ENCODE measurements around the gene NAA30. TPM values are rescaled to one million over a fixed set of nuclear protein-coding genes. Genes with fewer than 3 reads are reported as not detected.

Gene NAA30
- total and polyA plus RNA-seq, 2 of the 8 experiments (the other 6 are each of a cell fraction or from before 2014, with no cell fraction given) = 4.2 to 21.9 TPM

- no peak overlapping the region for H3K4me2 ChIP-seq (ENCODE audit: insufficient read depth in 1 of 2, low read depth in 2 of 2, low read length in 2 of 2)
- WGBS, 2 experiments (ENCODE audit: extremely low coverage in 1 of 2, insufficient coverage in 1 of 2, insufficient read length in 1 of 2, insufficient replicate concordance in 2 of 2, low coverage in 1 of 2, low lambda C conversion rate in 2 of 2, missing lambda C conversion rate in 1 of 2) = 92% methylated on average over 2 of the region's 2 CpGs; no CpG with 5 or more reads in 1 of the 2 experiments
- H3K23ac ChIP-seq (ENCODE audit: insufficient read length) = no peak overlapping the region
- POLR2A ChIA-PET (ENCODE audit: partially characterized antibody) = no interaction called here
- H3K79me1 ChIP-seq (ENCODE audit: low read depth, low read length) = no peaks in the 10 kb centered on the region; the same call in 1 of the 2 replicates
- DNase-seq (ENCODE audit: low read depth in 1 of 2, low spot score in 2 of 2) = no peak
- H4K8ac ChIP-seq (ENCODE audit: extremely low read depth, insufficient read depth, low read length) = no peak overlapping the region
- no peak overlapping the region for H3K18ac ChIP-seq (ENCODE audit: extremely low read depth, low read length)
- no peaks in the 10 kb centered on the region for H3K4me1 ChIP-seq (replicated peaks in 1 of 4; ENCODE audit: control insufficient read depth in 3 of 4, insufficient read depth in 4 of 4, low read length in 3 of 4)
- H3K79me2 ChIP-seq (ENCODE audit: control insufficient read depth in 1 of 2, insufficient read depth in 2 of 2, low read length in 2 of 2) = peaks cover 0 to 15% of the 10 kb centered on the region in 2 experiments; a peak in 2 of 4 replicates
- no peak overlapping the region for H3K56ac ChIP-seq (replicated peaks; ENCODE audit: insufficient read length, low read depth, low read length)
- H3K9me3 ChIP-seq (ENCODE audit: insufficient read depth in 2 of 2, low read depth in 1 of 2, low read length in 1 of 2) = no peaks in the 10 kb centered on the region
- H3K23me2 ChIP-seq (ENCODE audit: low read depth, low read length) = no peaks in the 10 kb centered on the region; the same call in 1 of the 2 replicates
- no peak overlapping the region for H4K91ac ChIP-seq (replicated peaks; ENCODE audit: insufficient read length, low read length)
- H2AFZ ChIP-seq (ENCODE audit: low read length) = no peak overlapping the region
- FAIRE-seq = no peak
- H3K4ac ChIP-seq (replicated peaks; ENCODE audit: insufficient read length, low read depth, low read length) = no peak overlapping the region
- peaks cover 1 to 3% of the 10 kb centered on the region in 2 experiments for H4K20me1 ChIP-seq (replicated peaks in 1 of 2; ENCODE audit: control insufficient read depth in 1 of 2, insufficient read depth in 2 of 2, low read length in 2 of 2)
- H3K4me3 ChIP-seq (ENCODE audit: extremely low read depth in 1 of 4, insufficient read depth in 2 of 4, low read depth in 3 of 4, low read length in 4 of 4) = no peak overlapping the region
- H3K27ac ChIP-seq (ENCODE audit: low read depth, low read length) = no peak overlapping the region
- no peaks in the 10 kb centered on the region for H3K27me3 ChIP-seq (replicated peaks in 1 of 4; ENCODE audit: control insufficient read depth in 3 of 4, extremely low read depth in 1 of 4, insufficient read depth in 3 of 4, low read length in 3 of 4)
- no peak overlapping the region for H2BK15ac ChIP-seq (ENCODE audit: low read length)
- no peak overlapping the region for H3K9ac ChIP-seq (replicated peaks in 1 of 4; ENCODE audit: extremely low read depth in 1 of 4, low read depth in 3 of 4, low read length in 3 of 4)
- H2AK5ac ChIP-seq (ENCODE audit: low read depth, low read length) = no peak overlapping the region
- no peak overlapping the region for H4K5ac ChIP-seq (ENCODE audit: insufficient read length, low read depth, low read length)
- H3K14ac ChIP-seq (ENCODE audit: insufficient read length) = no peak overlapping the region
- no peak overlapping the region for H2BK12ac ChIP-seq (ENCODE audit: low read depth, low read length)
- no peak overlapping the region for H2BK20ac ChIP-seq (ENCODE audit: low read length)
- H2BK120ac ChIP-seq (replicated peaks; ENCODE audit: low read depth, low read length) = no peak overlapping the region
- H2BK5ac ChIP-seq (ENCODE audit: low read depth, low read length) = no peak overlapping the region
- peaks cover 6 to 26% (median 9%) of the 10 kb centered on the region in 4 experiments; a peak in 6 of 8 replicates for H3K36me3 ChIP-seq (ENCODE audit: control insufficient read depth in 2 of 4, insufficient read depth in 4 of 4, low read length in 3 of 4)
- CTCF ChIA-PET (ENCODE audit: partially characterized antibody) = interaction anchor here (0.6 kb wide), 1 partner anchor 59 kb away, joined by 3 read pairs; no protein-coding TSS in a partner anchor
- no peak for TF ChIP-seq YY1 (IDR thresholded peaks at IDR 0.05; ENCODE audit: low read depth, low read length)
- TF ChIP-seq FOSL1 (IDR thresholded peaks at IDR 0.05; ENCODE audit: insufficient read depth, low read depth, low read length) = no peak
- TF ChIP-seq HDAC6 (IDR thresholded peaks at IDR 0.05; ENCODE audit: low read depth, low read length) = no peak
- no peak for TF ChIP-seq HDAC2 (IDR thresholded peaks at IDR 0.05; ENCODE audit: borderline replicate concordance in 1 of 2, low read depth in 2 of 2, low read length in 2 of 2)
- TF ChIP-seq GABPA (IDR thresholded peaks at IDR 0.05; ENCODE audit: borderline replicate concordance, insufficient read depth, low read length) = no peak
- no peak for TF ChIP-seq EP300 (IDR thresholded peaks at IDR 0.05; ENCODE audit: borderline replicate concordance in 1 of 2, low read depth in 2 of 2, low read length in 2 of 2)
- TF ChIP-seq KDM4A (IDR thresholded peaks at IDR 0.05; ENCODE audit: low read depth, low read length, severe bottlenecking) = no peak
- TF ChIP-seq POLR2AphosphoS5 (IDR thresholded peaks at IDR 0.05; ENCODE audit: low read depth, low read length) = no peak
- no peak for TF ChIP-seq BCL11A (IDR thresholded peaks at IDR 0.05; ENCODE audit: low read depth in 2 of 2, low read length in 2 of 2)
- TF ChIP-seq, protein P1, sequence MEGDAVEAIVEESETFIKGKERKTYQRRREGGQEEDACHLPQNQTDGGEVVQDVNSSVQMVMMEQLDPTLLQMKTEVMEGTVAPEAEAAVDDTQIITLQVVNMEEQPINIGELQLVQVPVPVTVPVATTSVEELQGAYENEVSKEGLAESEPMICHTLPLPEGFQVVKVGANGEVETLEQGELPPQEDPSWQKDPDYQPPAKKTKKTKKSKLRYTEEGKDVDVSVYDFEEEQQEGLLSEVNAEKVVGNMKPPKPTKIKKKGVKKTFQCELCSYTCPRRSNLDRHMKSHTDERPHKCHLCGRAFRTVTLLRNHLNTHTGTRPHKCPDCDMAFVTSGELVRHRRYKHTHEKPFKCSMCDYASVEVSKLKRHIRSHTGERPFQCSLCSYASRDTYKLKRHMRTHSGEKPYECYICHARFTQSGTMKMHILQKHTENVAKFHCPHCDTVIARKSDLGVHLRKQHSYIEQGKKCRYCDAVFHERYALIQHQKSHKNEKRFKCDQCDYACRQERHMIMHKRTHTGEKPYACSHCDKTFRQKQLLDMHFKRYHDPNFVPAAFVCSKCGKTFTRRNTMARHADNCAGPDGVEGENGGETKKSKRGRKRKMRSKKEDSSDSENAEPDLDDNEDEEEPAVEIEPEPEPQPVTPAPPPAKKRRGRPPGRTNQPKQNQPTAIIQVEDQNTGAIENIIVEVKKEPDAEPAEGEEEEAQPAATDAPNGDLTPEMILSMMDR (IDR thresholded peaks at IDR 0.05; ENCODE audit: control extremely low read depth in 1 of 3, insufficient read depth in 1 of 3, low read depth in 1 of 3, low read length in 3 of 3) = no peak
Measured at GRCh38 chr14:57405562-57405961, 15.2 kb downstream of the NAA30 start.

Data from H1 (cell line).